GM13976 (cell line): ENCODE measurements around the gene EEF1AKMT1.

Experiments
- DNase-seq: peaks from one replicate; pipeline ENCODE4 v3.0.0; 2012; ENCODE audit warnings: low spot score
- in situ Hi-C: fragments of 300-500 bp; cut with MboI; formaldehyde crosslinking; loops from one replicate; pipeline ENCODE4 v1.12.0; 2022; ENCODE audit warnings: low sequenced_read_pairs, mixed read lengths, inconsistent platforms; ENCODE audit not compliant: unreplicated experiment
- TF ChIP-seq, protein P1 (sequence below): IDR thresholded peaks from 2 replicates; pipeline ENCODE4 v1.5.1; 2012; ENCODE audit warnings: borderline replicate concordance, mild to moderate bottlenecking; ENCODE audit not compliant: insufficient read depth; ENCODE audit errors: extremely low read depth, missing control alignments, control extremely low read depth

The EEF1AKMT1 gene

DNA sequence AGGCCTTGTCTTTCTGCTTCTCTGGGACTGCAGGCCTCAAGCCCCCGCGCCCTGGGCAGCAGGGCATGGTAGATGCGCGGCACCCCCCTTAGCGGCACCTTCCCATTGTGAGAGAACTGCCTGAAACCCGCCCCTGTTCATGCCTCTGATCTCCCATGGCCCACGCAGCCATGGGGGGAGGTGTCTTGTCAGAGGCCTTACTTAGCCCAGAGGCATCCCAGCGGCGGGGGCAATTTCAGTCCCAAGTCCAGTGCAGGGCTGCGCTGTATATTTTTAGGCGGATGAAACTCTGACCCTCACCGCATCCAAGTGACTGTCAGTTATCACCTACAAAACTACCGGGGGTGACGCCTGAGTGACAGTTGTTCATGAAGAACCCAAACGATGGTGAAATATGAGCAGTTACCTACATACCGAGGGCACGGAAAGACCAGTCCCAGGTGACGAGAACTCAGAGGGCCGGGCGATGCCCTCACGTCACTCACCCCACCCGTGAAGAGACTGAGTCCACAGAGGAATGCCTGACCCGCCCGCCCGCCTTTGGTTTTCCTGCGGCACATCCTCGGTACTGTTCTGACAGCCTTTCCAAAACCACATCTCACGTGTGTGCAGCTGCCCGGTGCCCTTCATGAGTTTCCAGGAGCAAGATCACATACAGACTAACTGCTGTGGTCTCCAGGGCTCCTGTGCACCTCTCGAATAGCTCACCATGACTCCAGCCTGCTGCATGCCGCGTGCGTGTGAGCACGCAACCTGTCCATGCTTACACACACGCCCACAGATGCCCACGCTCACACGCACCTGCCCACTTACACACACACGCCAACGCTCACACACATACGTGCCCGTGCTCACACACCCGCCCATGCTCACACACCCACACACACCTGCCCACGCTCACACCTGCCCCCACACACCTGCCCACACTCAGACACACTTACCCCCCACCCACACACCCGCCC, 55.9 kb downstream of the EEF1AKMT1 start:
- in situ Hi-C loops, result loop anchor here (25.0 kb wide), 1 partner anchor 531 kb away; the partner anchor contains the start of gene GJB2

DNA sequence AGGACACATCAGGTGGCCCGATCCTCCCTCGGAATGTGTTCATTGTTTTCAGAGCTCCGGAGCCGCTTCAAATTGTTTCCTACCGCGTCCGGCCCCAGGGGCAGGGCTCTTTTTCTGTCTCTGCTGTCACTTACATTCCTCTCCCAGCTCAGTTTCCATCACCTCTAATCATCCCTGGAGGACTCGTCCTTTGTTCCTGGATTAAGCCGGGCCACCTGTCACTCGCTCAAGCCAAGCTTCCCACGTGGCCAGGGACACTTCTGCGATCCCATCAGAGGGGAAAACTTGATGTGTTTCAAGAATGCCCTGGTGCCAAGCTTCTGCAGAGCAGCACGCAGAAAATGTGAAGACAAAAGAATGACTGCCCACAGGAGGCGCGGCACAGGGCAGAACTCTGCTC, 56.8 kb downstream of the EEF1AKMT1 start:
- in situ Hi-C loops, result loop anchor here (25.0 kb wide), 1 partner anchor 530 kb away; the partner anchor contains the start of gene GJB2

More for the DNA sequence above, 55.9 kb downstream of the EEF1AKMT1 start:
- TF ChIP-seq, protein P1, sequence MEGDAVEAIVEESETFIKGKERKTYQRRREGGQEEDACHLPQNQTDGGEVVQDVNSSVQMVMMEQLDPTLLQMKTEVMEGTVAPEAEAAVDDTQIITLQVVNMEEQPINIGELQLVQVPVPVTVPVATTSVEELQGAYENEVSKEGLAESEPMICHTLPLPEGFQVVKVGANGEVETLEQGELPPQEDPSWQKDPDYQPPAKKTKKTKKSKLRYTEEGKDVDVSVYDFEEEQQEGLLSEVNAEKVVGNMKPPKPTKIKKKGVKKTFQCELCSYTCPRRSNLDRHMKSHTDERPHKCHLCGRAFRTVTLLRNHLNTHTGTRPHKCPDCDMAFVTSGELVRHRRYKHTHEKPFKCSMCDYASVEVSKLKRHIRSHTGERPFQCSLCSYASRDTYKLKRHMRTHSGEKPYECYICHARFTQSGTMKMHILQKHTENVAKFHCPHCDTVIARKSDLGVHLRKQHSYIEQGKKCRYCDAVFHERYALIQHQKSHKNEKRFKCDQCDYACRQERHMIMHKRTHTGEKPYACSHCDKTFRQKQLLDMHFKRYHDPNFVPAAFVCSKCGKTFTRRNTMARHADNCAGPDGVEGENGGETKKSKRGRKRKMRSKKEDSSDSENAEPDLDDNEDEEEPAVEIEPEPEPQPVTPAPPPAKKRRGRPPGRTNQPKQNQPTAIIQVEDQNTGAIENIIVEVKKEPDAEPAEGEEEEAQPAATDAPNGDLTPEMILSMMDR, result no peak
- no peak for DNase-seq

DNA sequence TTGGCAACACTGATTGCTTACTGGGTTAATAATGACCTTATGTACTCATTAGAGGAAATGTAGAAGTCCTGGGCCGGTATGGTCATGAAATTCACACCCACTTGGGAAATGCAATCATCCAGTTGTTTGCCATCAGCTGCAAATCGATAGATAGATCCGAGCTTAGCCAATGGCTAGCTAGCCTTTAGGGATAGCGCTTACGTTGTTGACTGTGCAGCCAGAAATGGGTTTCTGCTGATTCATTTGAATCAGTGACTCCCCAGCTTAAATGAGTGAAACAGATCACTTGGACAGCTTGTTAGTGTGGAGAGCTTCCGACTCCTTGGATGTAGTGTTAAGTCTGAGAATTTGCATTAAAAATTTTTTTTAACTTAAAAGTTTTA, 58.4 kb downstream of the EEF1AKMT1 start:
- DNase-seq, result no peak
- in situ Hi-C loops, result loop anchor here (25.0 kb wide), 1 partner anchor 528 kb away; the partner anchor contains the start of gene GJB2
- TF ChIP-seq, protein P1, result no peak

More for the DNA sequence above, 56.8 kb downstream of the EEF1AKMT1 start:
- TF ChIP-seq, protein P1, result no peak
- no peak for DNase-seq

DNA sequence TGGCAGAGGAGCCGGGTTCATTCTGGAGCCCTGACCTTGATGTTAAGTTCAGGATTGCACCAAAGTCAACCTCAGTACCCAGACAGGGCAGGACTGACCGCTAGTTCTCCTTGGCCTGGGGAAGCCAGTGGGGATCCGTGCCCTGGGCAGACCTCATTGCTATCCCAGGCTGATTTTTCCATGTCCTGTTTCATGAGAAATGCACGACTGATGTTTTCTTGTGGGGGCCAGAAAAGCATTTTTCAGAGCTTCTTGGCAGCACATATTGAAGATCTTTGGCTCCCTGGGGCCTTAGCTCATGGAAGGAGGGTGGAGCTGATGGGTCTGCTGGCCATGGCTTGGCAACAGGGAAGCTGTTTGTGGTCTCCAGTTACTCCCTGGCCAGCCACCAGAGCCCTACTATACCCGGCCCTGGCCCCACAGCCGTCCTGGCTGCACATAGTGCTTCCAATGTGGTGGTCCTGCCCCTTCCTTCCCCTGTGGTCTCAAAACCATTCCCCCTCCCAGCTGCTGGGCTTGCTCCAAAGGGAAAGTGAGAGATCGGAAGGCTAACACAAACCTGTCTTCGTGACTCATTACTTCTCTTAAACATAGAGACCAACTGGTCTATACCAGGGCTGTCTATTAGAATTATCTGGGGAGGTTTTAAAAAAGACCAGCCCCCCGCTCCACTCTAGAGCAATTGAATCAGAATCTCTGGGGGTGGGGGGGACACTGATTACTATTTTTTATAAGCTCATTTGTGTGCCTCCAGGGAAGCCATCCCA, 59.0 kb downstream of the EEF1AKMT1 start:
- TF ChIP-seq, protein P1, result no peak
- in situ Hi-C loops, result loop anchor here (25.0 kb wide), 1 partner anchor 527 kb away; the partner anchor contains the start of gene GJB2
- no peak for DNase-seq

DNA sequence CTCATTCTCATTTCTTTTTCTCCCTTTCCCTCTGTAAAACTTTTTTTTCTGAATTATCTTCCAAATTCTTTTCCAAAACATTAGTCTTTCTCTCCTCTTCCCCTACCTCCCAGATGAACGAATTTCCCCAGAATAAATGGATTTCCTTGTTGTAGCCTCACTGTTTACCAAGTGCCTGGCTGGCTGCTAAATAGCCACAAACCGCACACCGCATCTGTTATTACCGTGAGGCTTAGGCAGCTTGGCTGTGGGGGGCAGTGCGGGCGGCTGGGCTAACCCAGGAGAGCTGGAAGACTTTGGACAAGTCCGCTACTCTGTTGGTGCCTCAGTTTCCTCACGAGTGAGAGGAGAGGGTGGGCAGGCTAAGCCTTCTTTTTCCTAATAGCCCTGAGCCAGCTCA, 59.6 kb downstream of the EEF1AKMT1 start:
- no peak for DNase-seq
- in situ Hi-C loops, result loop anchor here (25.0 kb wide), 1 partner anchor 527 kb away; the partner anchor contains the start of gene GJB2
- TF ChIP-seq, protein P1, result no peak

DNA sequence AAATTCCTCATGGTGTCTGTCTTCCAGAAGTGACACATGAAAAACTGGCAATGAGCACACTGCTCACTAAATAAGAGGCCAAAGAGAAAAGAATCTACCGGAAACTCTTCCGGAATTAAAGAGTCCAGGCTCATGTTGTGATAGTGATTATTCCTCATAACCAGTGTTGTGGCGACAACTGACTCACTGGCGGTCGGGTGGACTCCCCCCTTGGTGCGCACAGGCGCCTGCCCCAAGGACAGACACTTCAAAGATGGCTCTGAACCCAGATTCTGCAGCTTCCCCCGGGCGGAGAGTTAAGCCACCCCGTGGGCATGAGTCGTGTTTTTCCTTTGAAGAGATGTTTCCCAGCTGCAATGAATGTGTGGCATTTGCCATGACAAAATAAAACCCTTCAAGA, 60.0 kb downstream of the EEF1AKMT1 start:
- TF ChIP-seq, protein P1, result no peak
- no peak for DNase-seq
- in situ Hi-C loops, result loop anchor here (25.0 kb wide), 1 partner anchor 526 kb away; the partner anchor contains the start of gene GJB2
